Parathyroid adenoma (tissue), 2 donors: ENCODE data around the gene CALHM1.

ENCODE experiments used
- H2AFZ ChIP-seq: fragments of 300-600 bp; sonication (generic); one replicate; pipeline ENCODE4 v1.7.0; 2017; ENCODE audit warnings: antibody characterized with exemption, mild to moderate bottlenecking
- H3K27ac ChIP-seq: fragments of 300-600 bp; sonication (generic); one replicate; pipeline ENCODE4 v1.7.0; 2017
- H3K27me3 ChIP-seq: fragments of 300-600 bp; sonication (generic); one replicate; pipeline ENCODE4 v1.7.0; 2017; ENCODE audit warnings: low read length; ENCODE audit not compliant: control insufficient read depth, insufficient read depth
- H3K36me3 ChIP-seq: fragments of 300-600 bp; sonication (generic); one replicate; pipeline ENCODE4 v1.7.0; 2017; ENCODE audit warnings: low read length; ENCODE audit not compliant: control insufficient read depth, insufficient read depth
- H3K4me1 ChIP-seq: fragments of 300-600 bp; sonication (generic); one replicate; pipeline ENCODE4 v1.7.0; 2017; ENCODE audit warnings: control low read depth
- H3K4me2 ChIP-seq: fragments of 300-600 bp; sonication (generic); one replicate; pipeline ENCODE4 v1.7.0; 2017; ENCODE audit warnings: low read length
- H3K4me3 ChIP-seq: fragments of 300-600 bp; sonication (generic); one replicate; pipeline ENCODE4 v1.7.0; 2017; ENCODE audit warnings: low read depth, low read length
- H3K79me2 ChIP-seq: fragments of 300-600 bp; sonication (generic); one replicate; pipeline ENCODE4 v1.7.0; 2017; ENCODE audit warnings: control low read depth
- H3K9ac ChIP-seq: fragments of 300-600 bp; sonication (generic); one replicate; pipeline ENCODE4 v1.7.0; 2017; ENCODE audit warnings: mild to moderate bottlenecking
- H3K9me3 ChIP-seq: fragments of 300-600 bp; sonication (generic); one replicate; pipeline ENCODE4 v1.7.0; 2017; ENCODE audit warnings: low read length; ENCODE audit not compliant: control insufficient read depth
- TF ChIP-seq, protein P1 (sequence below): fragments of 300-600 bp; sonication (generic); IDR thresholded peaks from one replicate; pipeline ENCODE4 v1.7.0; 2017; ENCODE audit warnings: antibody characterized with exemption, mild to moderate bottlenecking
- donor health status: primary hyperparathyroidism.

Gene CALHM1

DNA sequence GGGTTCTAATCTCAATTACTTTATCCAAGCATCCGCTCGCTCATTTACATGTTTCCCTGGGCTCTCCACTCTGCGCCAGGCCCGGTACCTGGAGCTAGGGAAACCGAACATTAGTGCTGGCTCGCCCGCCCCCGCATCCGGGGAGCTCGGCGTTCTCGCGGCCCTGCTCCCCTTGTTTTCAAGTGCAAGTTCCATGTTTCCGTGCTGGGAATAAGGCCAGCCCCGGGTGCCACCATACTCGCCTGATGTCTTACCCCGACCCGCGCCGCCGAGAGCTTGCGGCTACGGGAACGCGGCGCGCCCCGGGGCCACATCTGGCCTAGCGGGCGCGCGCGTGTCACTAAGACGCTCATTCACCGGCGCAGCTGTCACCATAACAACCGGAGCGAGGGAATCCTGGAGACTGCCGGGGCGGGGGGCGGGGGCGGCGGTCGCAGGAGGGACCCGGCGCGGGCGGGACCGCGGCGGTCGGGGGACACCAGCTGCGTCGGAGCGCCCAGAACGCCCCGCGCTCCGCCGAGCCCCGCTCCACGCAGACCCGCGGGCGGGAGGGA is 34.7 kb upstream of the CALHM1 start, which contains the start of gene NEURL1:
TSS of gene NEURL1 (plus strand) at position 344 of the 554 bp plus-strand sequence. CDS start 683 bp downstream, outside the sequence.
- Histone ChIP-seq H3K9ac (peak within 1 kb of the TSS; percentile 35), H3K27ac (peak within 1 kb of the TSS; percentile 95)

DNA sequence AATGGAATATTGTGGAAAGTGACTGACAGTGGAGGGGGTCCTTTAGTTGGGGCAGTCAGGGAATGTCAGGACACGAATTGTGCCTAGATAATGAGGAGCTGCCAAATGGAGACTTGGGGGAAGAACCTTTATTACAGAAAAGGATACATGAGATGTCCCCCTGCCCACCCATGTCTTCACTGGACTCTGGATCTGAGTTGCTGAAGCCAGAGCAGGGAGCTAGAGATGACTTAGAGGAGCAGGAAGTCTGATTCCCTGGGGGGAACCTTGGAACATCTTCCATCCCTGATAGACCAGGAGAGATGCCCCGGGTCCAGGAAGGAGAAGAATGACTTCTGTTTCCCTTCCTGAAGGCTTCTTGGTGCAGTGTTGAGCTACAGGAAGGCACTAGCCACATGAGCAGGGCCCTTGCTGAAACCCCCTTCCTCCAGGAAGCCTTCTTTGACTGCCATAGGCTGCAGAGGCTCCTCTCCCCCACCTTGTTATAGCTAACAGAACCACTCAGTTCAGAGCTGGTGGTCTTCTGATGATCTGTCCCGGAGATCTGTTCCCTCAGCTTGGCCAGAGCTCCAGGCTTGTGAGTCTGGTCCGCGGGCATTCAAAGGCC is 34.1 kb upstream of the CALHM1 start:
- TF ChIP-seq, protein P1, sequence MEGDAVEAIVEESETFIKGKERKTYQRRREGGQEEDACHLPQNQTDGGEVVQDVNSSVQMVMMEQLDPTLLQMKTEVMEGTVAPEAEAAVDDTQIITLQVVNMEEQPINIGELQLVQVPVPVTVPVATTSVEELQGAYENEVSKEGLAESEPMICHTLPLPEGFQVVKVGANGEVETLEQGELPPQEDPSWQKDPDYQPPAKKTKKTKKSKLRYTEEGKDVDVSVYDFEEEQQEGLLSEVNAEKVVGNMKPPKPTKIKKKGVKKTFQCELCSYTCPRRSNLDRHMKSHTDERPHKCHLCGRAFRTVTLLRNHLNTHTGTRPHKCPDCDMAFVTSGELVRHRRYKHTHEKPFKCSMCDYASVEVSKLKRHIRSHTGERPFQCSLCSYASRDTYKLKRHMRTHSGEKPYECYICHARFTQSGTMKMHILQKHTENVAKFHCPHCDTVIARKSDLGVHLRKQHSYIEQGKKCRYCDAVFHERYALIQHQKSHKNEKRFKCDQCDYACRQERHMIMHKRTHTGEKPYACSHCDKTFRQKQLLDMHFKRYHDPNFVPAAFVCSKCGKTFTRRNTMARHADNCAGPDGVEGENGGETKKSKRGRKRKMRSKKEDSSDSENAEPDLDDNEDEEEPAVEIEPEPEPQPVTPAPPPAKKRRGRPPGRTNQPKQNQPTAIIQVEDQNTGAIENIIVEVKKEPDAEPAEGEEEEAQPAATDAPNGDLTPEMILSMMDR, result no peak
- peaks cover 21% of the 10 kb centered on the region for H3K4me1 ChIP-seq
- H3K27ac ChIP-seq, result peak overlapping the region; percentile 95
- no peaks in the 10 kb centered on the region for H3K9me3 ChIP-seq
- H3K4me3 ChIP-seq, result no peak overlapping the region
- no peaks in the 10 kb centered on the region for H3K27me3 ChIP-seq
- peak overlapping the region; percentile 96 for H3K4me2 ChIP-seq
- no peaks in the 10 kb centered on the region for H3K79me2 ChIP-seq
- H3K36me3 ChIP-seq, result no peaks in the 10 kb centered on the region
- peak overlapping the region; percentile 92 for H2AFZ ChIP-seq
- H3K9ac ChIP-seq, result no peak overlapping the region

More for the DNA sequence above, 34.7 kb upstream of the CALHM1 start, which contains the start of gene NEURL1:
- H2AFZ ChIP-seq, result peak within 1 kb of the TSS; percentile 92
- H3K79me2 ChIP-seq, result no peaks in the 10 kb centered on the region
- TF ChIP-seq, protein P1, result no peak
- H3K4me2 ChIP-seq, result peak within 1 kb of the TSS; percentile 96
- H3K36me3 ChIP-seq, result no peaks in the 10 kb centered on the region
- no peaks in the 10 kb centered on the region for H3K9me3 ChIP-seq
- H3K4me3 ChIP-seq, result peak within 1 kb of the TSS; percentile 59
- no peaks in the 10 kb centered on the region for H3K27me3 ChIP-seq
- peaks cover 21% of the 10 kb centered on the region for H3K4me1 ChIP-seq

DNA sequence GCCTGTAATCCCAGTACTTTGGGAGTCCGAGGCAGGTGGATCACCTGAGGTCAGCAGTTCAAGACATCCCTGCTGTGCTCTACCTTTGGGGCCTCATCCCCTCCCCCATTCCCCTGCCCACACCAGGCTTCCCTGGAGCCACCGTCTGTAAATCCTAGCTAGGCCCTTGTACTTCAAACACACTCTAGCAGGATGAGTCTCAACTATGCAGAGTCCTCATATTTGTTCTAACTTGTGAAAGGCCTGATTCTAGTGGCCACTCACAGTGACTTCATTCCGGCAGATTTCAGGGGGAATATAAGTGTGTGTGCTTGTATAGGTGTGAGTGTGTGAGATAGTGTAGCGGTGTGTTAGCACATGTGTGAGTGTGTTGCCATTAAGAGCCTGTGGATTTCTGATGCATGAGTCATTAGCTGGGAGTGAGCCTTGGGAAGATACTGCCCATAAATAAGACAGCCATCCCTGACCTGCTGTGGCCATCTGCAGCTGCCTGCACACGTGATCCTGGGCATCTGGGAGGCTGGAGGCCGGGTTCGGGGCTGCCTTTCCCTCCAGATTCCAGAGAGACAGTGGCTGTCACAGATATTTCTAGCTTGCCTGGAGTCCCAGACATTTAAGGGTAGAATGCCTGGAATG is 33.1 kb upstream of the CALHM1 start:
- no peak overlapping the region for H3K4me2 ChIP-seq
- H3K4me1 ChIP-seq, result peaks cover 21% of the 10 kb centered on the region
- no peaks in the 10 kb centered on the region for H3K9me3 ChIP-seq
- TF ChIP-seq, protein P1, result no peak
- H2AFZ ChIP-seq, result peak overlapping the region; percentile 13
- H3K27ac ChIP-seq, result peak overlapping the region; percentile 95
- H3K27me3 ChIP-seq, result no peaks in the 10 kb centered on the region
- H3K79me2 ChIP-seq, result no peaks in the 10 kb centered on the region
- no peaks in the 10 kb centered on the region for H3K36me3 ChIP-seq
- no peak overlapping the region for H3K9ac ChIP-seq
- H3K4me3 ChIP-seq, result no peak overlapping the region

DNA sequence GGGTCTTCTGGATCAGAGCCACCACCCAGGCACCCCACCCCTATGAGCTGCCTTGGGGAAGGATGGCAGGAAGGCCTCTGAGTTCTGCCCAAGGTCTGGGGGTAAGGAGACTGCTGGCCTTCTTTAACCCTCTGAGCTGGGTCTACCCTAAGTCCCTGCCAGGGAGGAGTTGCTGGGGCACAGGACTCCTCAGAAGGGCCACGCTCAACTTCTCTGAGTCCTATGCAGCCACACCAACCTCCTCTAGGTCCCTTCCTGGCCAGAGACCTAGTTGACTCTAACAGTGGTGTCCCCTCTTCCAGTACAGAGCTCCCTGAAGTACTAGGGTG is 32.2 kb upstream of the CALHM1 start:
- no peaks in the 10 kb centered on the region for H3K79me2 ChIP-seq
- H3K4me1 ChIP-seq, result peaks cover 22% of the 10 kb centered on the region
- H3K4me3 ChIP-seq, result no peak overlapping the region
- H3K27ac ChIP-seq, result peak overlapping the region; percentile 95
- H3K9me3 ChIP-seq, result no peaks in the 10 kb centered on the region
- no peaks in the 10 kb centered on the region for H3K36me3 ChIP-seq
- TF ChIP-seq, protein P1, result no peak
- H3K27me3 ChIP-seq, result no peaks in the 10 kb centered on the region
- peak overlapping the region; percentile 67 for H2AFZ ChIP-seq
- H3K9ac ChIP-seq, result no peak overlapping the region
- peak overlapping the region; percentile 55 for H3K4me2 ChIP-seq
